Subcutaneous adipose tissue (tissue), 4 donors: ENCODE results near the gene STK38L. TPM values are rescaled to one million over a fixed set of nuclear protein-coding genes. Genes with fewer than 3 reads are reported as not detected.

ENCODE experiments used
- CTCF ChIP-seq: fragments of 450-650 bp; IDR thresholded peaks from one replicate; pipeline ENCODE4 v1.5.1; 2016; ENCODE audit warnings: low read depth, mild to moderate bottlenecking, control low read depth, antibody characterized with exemption, moderate library complexity
- total RNA-seq, 4 donors: library from RNA; depleted of rRNA; stranded (reverse); fragments of >200 nt; gene quantifications; one replicate each; pipeline ENCODE4 v1.1.0, GENCODE V29; 2016

Gene STK38L
- total RNA-seq, 4 donors from 2014 or later: 30.1 to 75.7 (median 51.6) TPM

GRCh38 chr12:27309995-27310315 lies 65.9 kb downstream of the STK38L start:
- TF ChIP-seq CTCF: no peak

- no peak for TF ChIP-seq CTCF
These were observed 72.9 kb downstream of the STK38L start for GRCh38 chr12:27316947-27317346.

GRCh38 chr12:27319409-27319808 lies 75.3 kb downstream of the STK38L start:
- no peak for TF ChIP-seq CTCF

- TF ChIP-seq CTCF: no peak
These were observed 75.8 kb downstream of the STK38L start for GRCh38 chr12:27319848-27320247.

- no peak for TF ChIP-seq CTCF
These were observed 80.4 kb downstream of the STK38L start for GRCh38 chr12:27324530-27324929.

- no peak for TF ChIP-seq CTCF
These were observed 86.8 kb downstream of the STK38L start for GRCh38 chr12:27330846-27331245.

GRCh38 chr12:27331291-27331926 lies 87.3 kb downstream of the STK38L start:
- no peak for TF ChIP-seq CTCF
